Stimulated activated CD4-positive, alpha-beta T cell treated with anti-CD3 and anti-CD28 coated beads, Interleukin-12 subunit alpha, Interleukin-12 subunit beta, amount 100 ng/mL, for 4 hours (primary cell): Measurements from ENCODE around the gene FBXW5.

Experiments used
- DNase-seq: peaks from one replicate; pipeline ENCODE4 v3.0.0-alpha.2; 2020

Gene FBXW5

GRCh38 chr9:136947028-136947891 is 2.7 kb upstream of the FBXW5 start:
- DNase-seq: no peak

GRCh38 chr9:136946228-136947027 is 1.9 kb upstream of the FBXW5 start:
- no peak for DNase-seq

- DNase-seq: no peak
These were observed 1.0 kb upstream of the FBXW5 start for GRCh38 chr9:136945333-136946227.

GRCh38 chr9:136944212-136944518 is 373 bp downstream of the FBXW5 start:
- DNase-seq: no peak

- peak; percentile 32 for DNase-seq
These were observed 987 bp downstream of the FBXW5 start for GRCh38 chr9:136943291-136944211.

- DNase-seq: no peak
These were observed 1.7 kb downstream of the FBXW5 start for GRCh38 chr9:136942881-136943230.

GRCh38 chr9:136942112-136942880 is 2.2 kb downstream of the FBXW5 start:
- DNase-seq: no peak

GRCh38 chr9:136941231-136942111 is 3.1 kb downstream of the FBXW5 start:
- DNase-seq: no peak

- no peak for DNase-seq
These were observed 3.9 kb downstream of the FBXW5 start for GRCh38 chr9:136940526-136941230.

GRCh38 chr9:136939996-136940525 is 4.5 kb downstream of the FBXW5 start:
- no peak for DNase-seq

GRCh38 chr9:136939431-136939995 is 5.0 kb downstream of the FBXW5 start:
- no peak for DNase-seq

GRCh38 chr9:136937186-136938001 is 7.1 kb downstream of the FBXW5 start:
- no peak for DNase-seq

GRCh38 chr9:136936645-136937170 is 7.8 kb downstream of the FBXW5 start:
- no peak for DNase-seq

GRCh38 chr9:136935651-136936050 is 8.9 kb downstream of the FBXW5 start:
- no peak for DNase-seq

- DNase-seq: no peak
These were observed 10.3 kb downstream of the FBXW5 start for GRCh38 chr9:136934277-136934676.

- DNase-seq: no peak
These were observed 12.9 kb downstream of the FBXW5 start for GRCh38 chr9:136931611-136932130.

- no peak for DNase-seq
These were observed 14.5 kb downstream of the FBXW5 start for GRCh38 chr9:136930014-136930413.

- DNase-seq: no peak
These were observed 15.9 kb downstream of the FBXW5 start for GRCh38 chr9:136928591-136928990.
